A549 (cell line): ENCODE measurements around the gene FAM107B.

Experiments
- MAZ ChIP-seq: fragments of 150-350 bp; IDR thresholded peaks from 2 replicates; pipeline ENCODE4 v1.6.1; 2014; ENCODE audit warnings: antibody characterized with exemption, low read depth, low read length, borderline replicate concordance
- POLR2A ChIP-seq: IDR thresholded peaks from 2 replicates; pipeline ENCODE4 v1.6.1; 2012; ENCODE audit warnings: mild to moderate bottlenecking, low read length

DNA sequence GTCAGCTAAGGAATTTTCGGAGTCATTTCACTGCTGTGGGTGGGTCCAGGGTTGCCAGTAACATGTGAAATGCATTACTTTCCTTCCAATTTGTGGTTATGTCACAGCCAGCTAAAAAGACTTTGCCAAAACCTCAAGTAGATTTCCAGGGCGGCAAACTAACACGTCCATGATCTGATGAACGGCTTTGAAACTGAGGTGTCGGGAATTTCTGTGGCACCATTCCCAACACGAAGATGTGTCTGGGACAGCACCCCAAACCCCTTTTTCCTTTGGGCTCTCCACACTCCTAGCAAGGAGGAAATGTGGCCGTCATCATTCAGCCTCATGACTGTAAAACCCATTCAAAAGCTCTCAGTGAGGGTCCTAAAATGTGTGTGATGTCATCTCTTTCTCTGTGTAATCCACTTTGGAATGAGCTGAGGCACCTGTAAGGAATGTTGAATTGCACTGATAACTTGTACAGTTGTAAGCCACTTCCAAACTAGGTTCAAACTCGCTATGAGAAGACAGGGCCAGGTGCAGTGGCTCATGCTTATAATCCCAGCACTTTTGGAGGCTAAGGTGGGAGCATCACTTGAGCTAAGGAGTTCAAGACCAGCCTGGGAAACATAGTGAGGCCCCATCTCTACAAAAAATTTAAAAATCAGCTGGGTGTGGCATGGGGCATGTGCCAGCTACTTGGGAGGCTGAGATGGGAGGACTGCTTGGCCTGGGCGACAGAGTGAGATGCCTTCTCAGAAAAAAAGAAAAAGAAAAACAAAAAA is 297.9 kb downstream of the FAM107B start:
- TF ChIP-seq POLR2A (no peak), MAZ (no peak)
